H9 (cell line): ENCODE measurements around the gene CD79A. TPM values are rescaled to one million over a fixed set of nuclear protein-coding genes. Genes with fewer than 3 reads are reported as not detected.

Experiments used
- DNase-seq: peaks from one replicate; pipeline ENCODE4 v3.0.0-alpha.2; 2017
- H2AFZ ChIP-seq: one replicate; pipeline ENCODE4 v1.6.1; 2013; ENCODE audit warnings: mild to moderate bottlenecking, low read length, control low read depth, moderate library complexity
- H2AK5ac ChIP-seq: 2 replicates; pipeline ENCODE4 v1.6.1; 2013; ENCODE audit warnings: low read length, control low read depth, mixed read lengths; ENCODE audit not compliant: insufficient read length
- H2BK120ac ChIP-seq: one replicate; pipeline ENCODE4 v1.6.1; 2013; ENCODE audit warnings: low read depth, mild to moderate bottlenecking, low read length, control low read depth, inconsistent platforms; ENCODE audit not compliant: poor library complexity, severe bottlenecking
- H2BK12ac ChIP-seq: 2 replicates; pipeline ENCODE4 v1.6.1; 2013; ENCODE audit warnings: low read length, control low read depth, mixed read lengths, low read depth; ENCODE audit not compliant: insufficient read length
- H2BK15ac ChIP-seq: 2 replicates; pipeline ENCODE4 v1.6.1; 2013; ENCODE audit warnings: low read depth, low read length, control low read depth
- H2BK20ac ChIP-seq: one replicate; pipeline ENCODE4 v1.6.1; 2013; ENCODE audit warnings: low read depth, mild to moderate bottlenecking, low read length, control low read depth, inconsistent platforms; ENCODE audit not compliant: poor library complexity, severe bottlenecking
- H2BK5ac ChIP-seq: 2 replicates; pipeline ENCODE4 v1.6.1; 2013; ENCODE audit warnings: low read length, control low read depth, mixed read lengths; ENCODE audit not compliant: insufficient read length
- H3K14ac ChIP-seq: 2 replicates; pipeline ENCODE4 v1.6.1; 2013; ENCODE audit warnings: low read length, control low read depth; ENCODE audit not compliant: insufficient read depth
- H3K18ac ChIP-seq: 2 replicates; pipeline ENCODE4 v1.6.1; 2013; ENCODE audit warnings: low read depth, mild to moderate bottlenecking, mixed read lengths, low read length, control low read depth; ENCODE audit not compliant: insufficient read length
- H3K23ac ChIP-seq: 2 replicates; pipeline ENCODE4 v1.6.1; 2013; ENCODE audit warnings: low read length, control low read depth, mixed read lengths, low read depth; ENCODE audit not compliant: insufficient read length
- H3K23me2 ChIP-seq: 2 replicates; pipeline ENCODE4 v1.6.1; 2013; ENCODE audit warnings: low read depth, mild to moderate bottlenecking, mixed read lengths, low read length, control low read depth; ENCODE audit not compliant: insufficient read length, poor library complexity, severe bottlenecking
- H3K27ac ChIP-seq: 2 replicates; pipeline ENCODE4 v1.5.1; 2013; ENCODE audit warnings: low read length, control low read depth, mixed read lengths, low read depth; ENCODE audit not compliant: insufficient read length
- H3K27me3 ChIP-seq: 2 replicates; pipeline ENCODE4 v1.6.1; 2013; ENCODE audit warnings: low read length, control low read depth, inconsistent platforms; ENCODE audit not compliant: insufficient read depth
- H3K4ac ChIP-seq: 2 replicates; pipeline ENCODE4 v1.6.1; 2013; ENCODE audit warnings: low read depth, mild to moderate bottlenecking, control low read depth, inconsistent platforms, low read length, moderate library complexity
- H3K4me1 ChIP-seq: 2 replicates; pipeline ENCODE4 v1.6.1; 2013; ENCODE audit warnings: low read length, control low read depth, inconsistent platforms; ENCODE audit not compliant: insufficient read depth
- H3K4me2 ChIP-seq: 2 replicates; pipeline ENCODE4 v1.6.1; 2013; ENCODE audit warnings: low read length, control low read depth, mixed read lengths; ENCODE audit not compliant: insufficient read length, insufficient read depth
- H3K56ac ChIP-seq: 2 replicates; pipeline ENCODE4 v1.6.1; 2013; ENCODE audit warnings: low read depth, mild to moderate bottlenecking, mixed read lengths, low read length, control low read depth; ENCODE audit not compliant: insufficient read length
- H3K79me1 ChIP-seq: 2 replicates; pipeline ENCODE4 v1.6.1; 2013; ENCODE audit warnings: low read depth, mild to moderate bottlenecking, moderate library complexity, low read length, control low read depth, inconsistent platforms; ENCODE audit not compliant: insufficient read depth, poor library complexity, severe bottlenecking
- H3K79me2 ChIP-seq: 2 replicates; pipeline ENCODE4 v1.6.1; 2013; ENCODE audit warnings: low read length, control low read depth, inconsistent platforms; ENCODE audit not compliant: insufficient read depth
- H3K9ac ChIP-seq: 2 replicates; pipeline ENCODE4 v1.6.1; 2013; ENCODE audit warnings: low read length, control low read depth, mixed read lengths; ENCODE audit not compliant: insufficient read length; ENCODE audit errors: extremely low read depth
- H3K9me3 ChIP-seq: one replicate; pipeline ENCODE4 v1.6.1; 2013; ENCODE audit warnings: low read depth, low read length, inconsistent platforms; ENCODE audit not compliant: control insufficient read depth
- H3T11ph ChIP-seq: one replicate; pipeline ENCODE4 v1.6.1; 2013; ENCODE audit warnings: mild to moderate bottlenecking, low read length, control low read depth, inconsistent platforms
- H4K20me1 ChIP-seq: one replicate; pipeline ENCODE4 v1.6.1; 2013; ENCODE audit not compliant: control insufficient read depth, insufficient read length, insufficient read depth
- H4K5ac ChIP-seq: 2 replicates; pipeline ENCODE4 v1.6.1; 2013; ENCODE audit warnings: low read depth, mild to moderate bottlenecking, mixed read lengths, low read length, control low read depth; ENCODE audit not compliant: insufficient read length
- H4K8ac ChIP-seq: replicated peaks from 2 replicates; pipeline ENCODE4 v1.6.1; 2013; ENCODE audit warnings: low read length, control low read depth, mixed read lengths, low read depth; ENCODE audit not compliant: insufficient read length
- H4K91ac ChIP-seq: 2 replicates; pipeline ENCODE4 v1.6.1; 2013; ENCODE audit warnings: low read depth, mild to moderate bottlenecking, moderate library complexity, mixed read lengths, low read length, control low read depth; ENCODE audit not compliant: insufficient read length
- H3K27ac Mint-ChIP-seq, 3 experiments: 2 replicates in 2 of 3; 3 replicates in 1 of 3; pipeline ENCODE4 v1.8.0; 2020 to 2021; ENCODE audit warnings: mixed read lengths in 3 of 3, mild to moderate bottlenecking in 1 of 3, moderate library complexity in 1 of 3
- H3K27me3 Mint-ChIP-seq: 2 replicates; pipeline ENCODE4 v1.8.0; 2021; ENCODE audit warnings: low read depth, mild to moderate bottlenecking, moderate library complexity, mixed read lengths
- H3K36me3 Mint-ChIP-seq, 3 experiments: 2 replicates in 2 of 3; 3 replicates in 1 of 3; pipeline ENCODE4 v1.8.0; 2020 to 2021; ENCODE audit warnings: low read depth in 3 of 3, mixed read lengths in 3 of 3; ENCODE audit not compliant: insufficient read depth in 1 of 3
- H3K4me1 Mint-ChIP-seq, 2 experiments: 2 replicates each; pipeline ENCODE4 v1.8.0; 2020; ENCODE audit warnings: mixed read lengths in 2 of 2
- H3K4me3 Mint-ChIP-seq, 2 experiments: 2 replicates in 1 of 2; 3 replicates in 1 of 2; pipeline ENCODE4 v1.8.0; 2020 to 2021; ENCODE audit warnings: mild to moderate bottlenecking in 2 of 2, mixed read lengths in 2 of 2, moderate library complexity in 1 of 2
- H3K9me3 Mint-ChIP-seq, 2 experiments: 2 replicates in 1 of 2; 3 replicates in 1 of 2; pipeline ENCODE4 v1.8.0; 2020; ENCODE audit warnings: mild to moderate bottlenecking in 2 of 2, mixed read lengths in 2 of 2, moderate library complexity in 1 of 2
- WGBS: extraction: QIAGEN DNeasy Blood & Tissue Kit; methylation state at CpG from one replicate; pipeline ENCODE4 v1.1.7; 2013; ENCODE audit warnings: missing lambda C conversion rate, low lambda C conversion rate, mixed read lengths; ENCODE audit not compliant: insufficient read length; ENCODE audit errors: extremely low coverage; 5-methylcytosine and 5-hydroxymethylcytosine counted together
- total RNA-seq: library from RNA; stranded (reverse); gene quantifications from 2 replicates; pipeline ENCODE4 v1.2.1, GENCODE V29; 2021
- TF ChIP-seq, protein P1 (sequence below): fragments of 200-600 bp; sonication (generic); conservative IDR thresholded peaks from 3 replicates; pipeline ENCODE4 v1.8.0; 2021; ENCODE audit warnings: antibody characterized with exemption, mild to moderate bottlenecking

CD79A gene
- total RNA-seq, 1 experiment from 2014 or later = 0.22 TPM

DNA sequence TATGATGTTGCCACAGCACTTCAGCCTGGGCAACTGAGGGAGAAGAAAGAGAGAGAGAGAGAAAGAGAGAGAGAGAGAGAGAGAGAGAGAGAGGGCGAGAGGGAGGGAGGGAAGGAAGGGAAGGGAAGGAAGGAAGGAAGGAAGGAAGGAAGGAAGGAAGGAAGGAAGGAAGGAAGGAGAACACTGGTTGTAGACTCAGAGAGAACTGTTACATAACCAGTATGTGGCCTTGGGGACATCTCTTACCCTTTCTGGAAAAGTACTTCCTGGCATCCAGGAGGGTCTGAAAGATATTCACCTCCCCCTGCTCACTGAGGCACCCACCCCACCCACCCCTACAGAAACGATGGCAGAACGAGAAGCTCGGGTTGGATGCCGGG is 3.2 kb downstream of the CD79A start:
- Histone ChIP-seq H3K23me2 (peaks cover 20% of the 10 kb centered on the region), H2BK5ac (no peak overlapping the region), H3K4me1 (no peaks in the 10 kb centered on the region), H3K56ac (no peak overlapping the region), H2BK12ac (no peak overlapping the region), H4K5ac (no peak overlapping the region), H3K79me2 (no peaks in the 10 kb centered on the region), H2AK5ac (no peak overlapping the region), H2BK20ac (no peak overlapping the region), H3T11ph (no peak overlapping the region), H3K23ac (no peak overlapping the region), H3K18ac (no peak overlapping the region), H3K27me3 (no peaks in the 10 kb centered on the region; the same call in 1 of the 2 replicates), H2BK15ac (no peak overlapping the region), H3K4me2 (no peak overlapping the region), H4K20me1 (no peaks in the 10 kb centered on the region), H3K9me3 (no peaks in the 10 kb centered on the region), H2AFZ (no peak overlapping the region), H3K4ac (no peak overlapping the region), H3K14ac (no peak overlapping the region), H3K79me1 (no peaks in the 10 kb centered on the region), H3K27ac (no peak overlapping the region), H2BK120ac (no peak overlapping the region), H3K9ac (no peak overlapping the region), H4K91ac (no peak overlapping the region), H4K8ac (no peak overlapping the region)
- TF ChIP-seq, protein P1, sequence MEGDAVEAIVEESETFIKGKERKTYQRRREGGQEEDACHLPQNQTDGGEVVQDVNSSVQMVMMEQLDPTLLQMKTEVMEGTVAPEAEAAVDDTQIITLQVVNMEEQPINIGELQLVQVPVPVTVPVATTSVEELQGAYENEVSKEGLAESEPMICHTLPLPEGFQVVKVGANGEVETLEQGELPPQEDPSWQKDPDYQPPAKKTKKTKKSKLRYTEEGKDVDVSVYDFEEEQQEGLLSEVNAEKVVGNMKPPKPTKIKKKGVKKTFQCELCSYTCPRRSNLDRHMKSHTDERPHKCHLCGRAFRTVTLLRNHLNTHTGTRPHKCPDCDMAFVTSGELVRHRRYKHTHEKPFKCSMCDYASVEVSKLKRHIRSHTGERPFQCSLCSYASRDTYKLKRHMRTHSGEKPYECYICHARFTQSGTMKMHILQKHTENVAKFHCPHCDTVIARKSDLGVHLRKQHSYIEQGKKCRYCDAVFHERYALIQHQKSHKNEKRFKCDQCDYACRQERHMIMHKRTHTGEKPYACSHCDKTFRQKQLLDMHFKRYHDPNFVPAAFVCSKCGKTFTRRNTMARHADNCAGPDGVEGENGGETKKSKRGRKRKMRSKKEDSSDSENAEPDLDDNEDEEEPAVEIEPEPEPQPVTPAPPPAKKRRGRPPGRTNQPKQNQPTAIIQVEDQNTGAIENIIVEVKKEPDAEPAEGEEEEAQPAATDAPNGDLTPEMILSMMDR = no peak
- Mint-ChIP-seq H3K36me3 (no peaks in the 10 kb centered on the region; a peak in 1 of 7 replicates), H3K4me1 (peaks cover 11 to 33% of the 10 kb centered on the region in 2 experiments), H3K27ac (no peak overlapping the region), H3K9me3 (no peaks in the 10 kb centered on the region), H3K27me3 (peaks cover 48% of the 10 kb centered on the region), H3K4me3 (no peak overlapping the region)
- no peak for DNase-seq
- no CpG with 5 or more reads among the region's 5 CpGs for WGBS
